Astrocyte (in vitro differentiated cells and primary cell): ENCODE data around the gene CD70.
"Not testable (repeated sequence)": the region's sequence is repeated elsewhere in the genome, so short reads cannot be mapped to it uniquely, and the experiment has no call there.

Source experiments
- CTCF ChIP-seq: IDR thresholded peaks from 2 replicates; pipeline ENCODE4 v1.5.1; 2011; ENCODE audit warnings: low read depth, mild to moderate bottlenecking, inconsistent platforms, low read length, moderate library complexity; ENCODE audit not compliant: insufficient read depth
- EZH2 ChIP-seq: IDR thresholded peaks from 2 replicates; pipeline ENCODE4 v1.6.1; 2012; ENCODE audit warnings: mild to moderate bottlenecking, low read length, inconsistent platforms; ENCODE audit not compliant: insufficient read depth

- TF ChIP-seq EZH2 = not testable (repeated sequence)
- TF ChIP-seq CTCF = peak; percentile 45
Observed at GRCh38 chr19:6632747-6633455, 42.0 kb upstream of the CD70 start.
